Occipital lobe (tissue), 2 donors: ENCODE data around the gene GOLGA7B. TPM values are rescaled to one million over a fixed set of nuclear protein-coding genes. Genes with fewer than 3 reads are reported as not detected.

Experiments
- DNase-seq: peaks from one replicate; lab custom pipeline; 2025; lab: John Stamatoyannopoulos, UW
- total RNA-seq: library from RNA; depleted of rRNA; stranded (reverse); fragments of >200 nt; gene quantifications from one replicate; pipeline ENCODE4 v1.2.3, GENCODE V29; 2014

The GOLGA7B gene
- total RNA-seq, 1 donor from 2014 or later = 11.9 TPM

GRCh38 chr10:97920865-97921264 lies 71.2 kb downstream of the GOLGA7B start:
- no peak for DNase-seq

Other genes with a start within 250 kb of the GOLGA7B start
- gene MORN4, start 216.3 kb upstream of the GOLGA7B start, total RNA-seq = 36.8 TPM
- 8.7 TPM for gene PI4K2A, start 209.2 kb upstream of the GOLGA7B start, total RNA-seq
- gene AVPI1, start 162.6 kb upstream of the GOLGA7B start, total RNA-seq = 1.1 TPM
- 3.4 TPM for gene MARVELD1, start 136.1 kb upstream of the GOLGA7B start, total RNA-seq
- gene ZFYVE27, start 112.7 kb upstream of the GOLGA7B start, total RNA-seq = 49.0 TPM
- gene SFRP5, start 77.8 kb upstream of the GOLGA7B start, total RNA-seq = 0.62 TPM
- 11.2 TPM for gene CRTAC1, start 180.8 kb downstream of the GOLGA7B start, total RNA-seq